ENCODE data around the gene CLINT1.

Gene CLINT1

DNA sequence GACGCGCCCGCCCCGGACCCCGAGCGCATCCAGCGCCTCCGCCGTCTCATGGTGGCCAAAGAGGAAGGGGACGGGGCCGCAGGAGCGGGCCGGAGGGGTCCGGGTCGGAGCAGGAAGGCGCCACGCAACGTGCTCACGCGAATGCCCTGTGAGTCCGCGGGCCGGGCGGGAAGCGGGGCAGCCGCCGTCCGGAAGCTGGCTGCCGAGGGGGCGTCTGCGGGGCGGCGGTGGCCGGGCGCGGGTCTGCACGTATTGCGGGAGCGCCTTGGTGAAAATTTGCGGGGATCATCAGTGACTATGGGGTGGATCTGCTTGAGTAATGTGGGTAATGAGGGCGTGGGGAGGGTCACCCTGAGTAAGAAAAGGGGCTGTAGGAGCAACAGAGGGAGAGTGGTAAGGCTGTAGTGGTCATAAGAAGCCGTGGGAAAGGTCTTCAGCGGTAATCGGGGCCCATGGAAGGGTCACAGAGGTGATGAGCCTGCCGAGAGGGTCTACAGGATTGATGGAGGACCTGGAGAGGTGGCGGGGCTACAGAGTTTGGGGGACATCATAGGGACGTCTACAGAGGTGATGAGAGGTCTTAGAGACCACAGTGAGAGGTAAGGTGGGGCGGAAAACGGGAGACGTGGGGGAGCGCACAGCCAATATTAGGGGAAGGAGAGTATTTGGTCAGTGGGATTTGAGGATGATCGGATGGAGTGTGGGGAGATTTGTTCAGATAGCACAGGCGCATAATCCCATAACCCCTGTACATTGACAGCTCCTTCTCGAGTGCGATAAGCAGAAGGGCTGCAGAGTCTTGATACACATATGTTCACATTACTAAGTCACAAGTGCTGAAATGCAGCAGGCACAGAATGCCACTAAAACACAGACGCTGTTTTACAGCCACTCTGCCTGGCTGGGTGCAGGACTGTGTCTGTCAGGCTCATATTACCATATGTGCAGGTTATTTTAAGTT is 114.6 kb downstream of the CLINT1 start:
- peak overlapping the region; percentile 79 for H3K4me3 ChIP-seq (ENCODE audit: low read depth, low read length)
- TF ChIP-seq, protein P1, sequence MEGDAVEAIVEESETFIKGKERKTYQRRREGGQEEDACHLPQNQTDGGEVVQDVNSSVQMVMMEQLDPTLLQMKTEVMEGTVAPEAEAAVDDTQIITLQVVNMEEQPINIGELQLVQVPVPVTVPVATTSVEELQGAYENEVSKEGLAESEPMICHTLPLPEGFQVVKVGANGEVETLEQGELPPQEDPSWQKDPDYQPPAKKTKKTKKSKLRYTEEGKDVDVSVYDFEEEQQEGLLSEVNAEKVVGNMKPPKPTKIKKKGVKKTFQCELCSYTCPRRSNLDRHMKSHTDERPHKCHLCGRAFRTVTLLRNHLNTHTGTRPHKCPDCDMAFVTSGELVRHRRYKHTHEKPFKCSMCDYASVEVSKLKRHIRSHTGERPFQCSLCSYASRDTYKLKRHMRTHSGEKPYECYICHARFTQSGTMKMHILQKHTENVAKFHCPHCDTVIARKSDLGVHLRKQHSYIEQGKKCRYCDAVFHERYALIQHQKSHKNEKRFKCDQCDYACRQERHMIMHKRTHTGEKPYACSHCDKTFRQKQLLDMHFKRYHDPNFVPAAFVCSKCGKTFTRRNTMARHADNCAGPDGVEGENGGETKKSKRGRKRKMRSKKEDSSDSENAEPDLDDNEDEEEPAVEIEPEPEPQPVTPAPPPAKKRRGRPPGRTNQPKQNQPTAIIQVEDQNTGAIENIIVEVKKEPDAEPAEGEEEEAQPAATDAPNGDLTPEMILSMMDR (IDR thresholded peaks at IDR 0.05; ENCODE audit: low read depth, low read length) = no peak

DNA sequence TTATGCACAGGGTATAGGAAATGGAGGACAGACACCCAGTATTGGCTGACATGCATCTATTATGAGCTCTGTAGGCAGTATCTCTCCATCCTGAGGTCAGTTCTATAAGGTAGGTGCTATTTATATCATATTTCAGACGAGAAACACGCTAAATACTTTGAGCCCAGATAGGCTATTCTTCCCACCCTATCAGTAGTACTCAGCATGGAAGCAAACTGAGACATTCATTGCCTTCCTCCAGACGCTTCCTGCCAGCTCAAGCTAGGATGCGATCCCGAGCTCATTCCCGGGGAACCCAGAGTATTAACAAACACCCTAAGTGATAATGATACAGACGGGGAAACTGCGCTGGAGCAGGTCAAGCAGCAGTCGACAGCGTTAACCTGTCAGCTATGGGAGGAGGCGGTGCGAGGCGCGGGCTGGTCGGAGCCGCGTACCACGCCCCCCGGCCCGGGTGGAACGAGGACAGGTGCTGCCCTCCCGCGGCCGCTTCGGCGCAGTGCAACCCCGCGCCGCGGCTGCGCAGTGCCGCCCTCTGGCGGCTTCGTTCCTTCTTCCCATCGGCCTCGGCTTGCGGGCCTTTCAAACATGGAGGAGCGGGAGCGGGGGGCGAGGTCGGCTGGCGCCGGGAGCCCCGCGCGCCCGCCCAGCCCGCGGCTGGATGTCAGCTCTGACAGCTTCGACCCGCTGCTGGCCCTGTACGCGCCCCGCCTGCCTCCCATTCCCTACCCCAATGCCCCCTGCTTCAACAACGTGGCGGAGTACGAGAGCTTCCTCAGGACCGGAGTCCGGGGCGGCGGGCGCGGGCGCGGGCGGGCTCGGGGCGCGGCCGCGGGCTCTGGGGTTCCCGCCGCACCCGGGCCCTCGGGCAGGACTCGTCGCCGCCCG is 115.5 kb downstream of the CLINT1 start, which contains the start of gene LSM11:
Gene LSM11, plus strand, starts transcription at position 550 of the 888 bp plus-strand sequence. Its CDS starts 39 bp downstream, at position 589.
- TF ChIP-seq, protein P1 (IDR thresholded peaks at IDR 0.05; ENCODE audit: low read depth, low read length) = peak; percentile 99
- peak within 1 kb of the TSS; percentile 79 for H3K4me3 ChIP-seq (ENCODE audit: low read depth, low read length)

DNA sequence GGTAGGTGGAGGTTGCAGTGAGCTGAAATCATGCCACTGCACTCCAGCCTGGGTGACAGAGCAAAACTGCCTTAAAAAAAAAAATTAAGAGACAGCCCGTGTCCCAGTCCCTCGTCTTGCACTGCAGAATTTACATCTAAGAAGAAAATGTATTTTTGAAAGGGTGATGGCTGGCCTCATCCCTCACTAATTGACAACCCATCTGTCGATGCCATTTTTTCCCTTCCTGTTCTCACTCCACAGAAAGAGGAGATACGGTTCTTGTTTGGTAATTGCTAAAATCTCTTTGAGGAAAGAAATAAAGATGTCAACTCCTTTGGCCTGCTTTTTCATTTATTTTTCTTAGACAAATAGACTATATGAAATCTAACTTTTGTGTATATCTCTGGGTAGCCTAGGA is 117.8 kb downstream of the CLINT1 start:
- H3K4me3 ChIP-seq (ENCODE audit: low read depth, low read length) = no peak overlapping the region
- TF ChIP-seq, protein P1 (IDR thresholded peaks at IDR 0.05; ENCODE audit: low read depth, low read length) = no peak

DNA sequence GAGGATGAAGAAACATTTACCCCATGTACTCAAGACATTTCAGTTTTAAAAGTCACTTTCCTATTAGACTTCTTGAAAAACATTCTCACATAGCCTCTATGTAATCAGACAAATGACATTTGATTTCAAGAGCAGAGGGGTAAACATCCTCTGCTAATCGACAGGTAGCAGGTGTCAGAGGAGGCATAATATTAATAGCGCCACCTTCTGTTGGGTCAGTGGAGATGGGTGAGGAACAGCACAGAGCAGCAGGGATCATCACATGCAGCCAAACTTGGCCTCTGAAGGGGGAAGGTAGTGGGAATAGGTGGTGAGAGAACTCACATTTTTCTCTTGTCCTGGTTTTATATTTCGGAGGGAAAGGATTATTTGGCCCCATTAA is 118.7 kb downstream of the CLINT1 start:
- TF ChIP-seq, protein P1 (IDR thresholded peaks at IDR 0.05; ENCODE audit: low read depth, low read length) = peak; percentile 17; the same call in 1 of the 2 replicates

GRCh38 chr5:157739388-157740228 is 119.3 kb downstream of the CLINT1 start:
- TF ChIP-seq, protein P1 (IDR thresholded peaks at IDR 0.05; ENCODE audit: low read depth, low read length) = no peak
- no peak overlapping the region for H3K4me3 ChIP-seq (ENCODE audit: low read depth, low read length)

More for the DNA sequence above, 118.7 kb downstream of the CLINT1 start:
- H3K4me3 ChIP-seq (ENCODE audit: low read depth, low read length) = no peak overlapping the region

- no peak overlapping the region for H3K4me3 ChIP-seq (ENCODE audit: low read depth, low read length)
- TF ChIP-seq, protein P1 (IDR thresholded peaks at IDR 0.05; ENCODE audit: low read depth, low read length) = no peak
Measured at GRCh38 chr5:157735991-157736390, 123.0 kb downstream of the CLINT1 start.

Measured in WI38 (cell line).